Measurements from ENCODE around the gene TMEM62.

The TMEM62 gene

DNA sequence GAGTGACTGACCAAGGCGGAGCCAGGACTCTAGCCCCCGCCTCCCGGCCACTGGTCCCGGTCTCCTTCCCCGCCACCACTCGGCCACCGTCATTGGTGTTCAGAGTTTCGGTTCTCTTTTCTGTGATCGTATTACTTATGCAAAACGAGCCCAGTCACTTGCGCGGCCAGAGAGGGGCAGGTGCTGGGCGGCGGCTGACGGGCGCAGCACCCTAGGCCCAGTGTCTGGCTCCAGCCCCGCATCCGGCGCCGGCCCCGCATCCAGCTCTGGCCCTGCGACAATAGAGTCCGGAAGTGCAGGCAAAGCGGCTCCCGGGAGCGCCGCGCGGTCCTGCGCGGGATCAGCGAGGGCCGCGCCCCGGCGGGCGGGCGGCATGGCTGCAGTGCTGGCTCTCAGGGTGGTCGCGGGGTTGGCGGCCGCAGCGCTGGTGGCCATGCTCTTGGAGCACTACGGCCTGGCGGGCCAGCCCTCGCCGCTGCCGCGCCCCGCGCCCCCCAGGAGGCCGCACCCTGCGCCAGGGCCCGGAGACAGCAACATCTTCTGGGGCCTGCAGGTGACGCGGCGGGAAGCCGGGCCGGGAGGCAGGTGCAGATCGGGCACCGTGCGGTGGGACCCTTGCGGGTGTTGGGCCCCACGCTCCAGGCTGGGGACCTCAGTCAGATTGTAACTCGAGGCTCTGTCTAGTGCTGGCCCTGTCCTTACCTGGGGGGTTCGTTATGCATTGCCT is at the start of gene TMEM62:
Gene TMEM62, plus strand, starts transcription at position 157 of the 727 bp plus-strand sequence. Its CDS starts 217 bp downstream, at position 374.
- H3K4me3 ChIP-seq (ENCODE audit: low read depth, low read length), result peak within 1 kb of the TSS; percentile 73

DNA sequence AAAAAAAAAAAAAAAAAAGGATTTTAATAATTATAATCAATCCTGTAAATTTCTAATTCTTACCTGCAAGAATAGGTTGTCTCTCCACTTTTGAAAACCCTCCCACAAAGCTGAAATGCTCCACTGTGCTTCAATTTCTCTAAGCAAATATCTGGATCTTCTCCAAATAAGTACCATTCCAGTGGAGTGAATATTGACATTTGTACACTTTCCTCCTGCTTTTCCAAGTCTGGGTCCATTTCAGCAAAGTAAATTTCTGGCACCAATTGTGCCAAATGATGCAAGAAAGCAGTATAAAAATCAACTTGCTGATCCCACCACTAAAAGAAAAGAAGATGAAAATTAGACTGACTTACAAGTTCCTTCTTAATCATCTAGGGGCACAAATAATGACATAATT is 47.5 kb upstream of the TMEM62 start:
- no peak overlapping the region for H3K4me3 ChIP-seq (ENCODE audit: low read depth, low read length)

DNA sequence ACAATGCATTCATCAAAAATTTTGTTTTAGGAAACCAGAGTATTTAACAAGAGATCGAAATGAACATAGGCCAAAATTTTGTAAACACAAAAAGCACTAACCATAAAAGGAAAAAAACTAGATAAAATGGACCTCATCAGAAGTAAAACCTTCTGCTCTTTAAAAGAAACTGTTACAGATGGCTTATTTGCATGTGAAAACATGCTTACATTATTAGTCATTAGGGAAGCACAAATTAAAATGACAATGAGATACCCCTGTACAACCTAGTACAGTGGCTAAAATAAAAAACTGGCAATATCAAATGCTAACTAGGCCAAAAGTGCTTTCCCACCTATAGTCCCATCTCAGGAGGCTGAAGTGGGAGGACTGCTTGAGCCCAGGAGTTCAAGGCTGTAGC is 46.8 kb upstream of the TMEM62 start:
- H3K4me3 ChIP-seq (ENCODE audit: low read depth, low read length), result no peak overlapping the region

DNA sequence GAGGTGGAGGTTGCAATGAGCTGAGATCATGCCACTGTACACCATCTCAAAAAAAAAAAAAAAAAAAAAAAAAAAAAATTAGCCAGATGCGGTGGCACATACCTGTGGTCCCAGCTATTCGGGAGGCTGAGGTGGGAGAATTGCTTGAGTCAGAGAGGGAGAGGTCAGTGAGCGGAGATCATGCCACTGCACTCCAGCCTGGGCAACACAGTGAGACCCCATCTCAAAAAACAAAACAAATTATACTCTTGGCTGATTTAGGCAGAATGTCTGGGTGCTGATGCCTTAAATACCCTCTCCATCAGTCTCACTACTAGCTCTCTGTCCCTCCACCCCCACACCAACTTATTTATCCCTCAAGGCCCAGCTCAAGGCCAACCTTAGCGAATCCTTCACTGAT is 41.5 kb upstream of the TMEM62 start:
- H3K4me3 ChIP-seq (ENCODE audit: low read depth, low read length), result no peak overlapping the region

DNA sequence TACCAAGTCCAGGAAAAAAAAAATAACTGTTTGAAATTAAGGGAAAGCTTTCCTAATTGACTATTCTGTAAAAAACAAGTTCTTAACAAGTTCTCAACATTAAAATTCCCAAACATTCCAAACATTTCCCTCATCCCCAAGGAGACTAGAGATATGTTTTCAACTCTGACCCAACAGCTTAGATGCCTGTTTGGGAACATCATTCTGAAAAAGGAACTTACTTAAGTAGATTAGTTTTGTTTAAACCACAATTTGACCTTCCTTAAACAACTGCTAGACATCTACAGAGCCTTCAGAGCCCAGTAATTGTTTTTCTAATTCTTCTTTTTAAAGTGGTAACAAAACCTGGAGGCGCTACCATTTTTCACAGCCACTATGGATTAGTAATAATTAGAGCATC is 40.4 kb upstream of the TMEM62 start:
- H3K4me3 ChIP-seq (ENCODE audit: low read depth, low read length), result no peak overlapping the region

DNA sequence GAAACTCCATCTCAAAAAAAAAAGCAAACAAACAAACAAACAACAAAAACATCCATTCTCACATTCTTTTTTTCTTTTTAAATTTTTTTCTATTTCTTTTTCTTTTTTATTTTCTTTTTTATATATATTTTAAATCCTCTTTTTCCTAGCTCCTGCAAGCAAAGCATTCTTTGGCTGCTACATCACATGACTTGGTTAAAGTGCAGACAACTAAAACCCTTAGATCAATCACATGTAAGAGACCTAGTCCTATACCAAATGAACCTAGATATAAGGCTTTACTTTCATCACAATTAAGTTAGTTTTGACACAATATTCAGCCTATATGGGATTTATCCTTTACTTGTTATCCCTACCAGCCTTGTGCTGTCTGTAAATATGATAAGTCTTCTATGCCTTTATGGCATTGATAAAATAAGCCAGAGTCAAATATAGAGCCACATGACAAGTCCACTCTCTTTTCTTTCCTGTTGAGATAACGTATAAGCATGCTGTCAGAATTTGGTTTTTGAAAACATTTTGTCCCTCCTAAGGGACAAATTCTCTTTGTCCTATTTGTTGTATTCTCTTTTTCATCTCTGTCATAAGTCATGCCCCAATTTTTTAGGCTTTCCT is 38.9 kb upstream of the TMEM62 start:
- H3K4me3 ChIP-seq (ENCODE audit: low read depth, low read length), result no peak overlapping the region

DNA sequence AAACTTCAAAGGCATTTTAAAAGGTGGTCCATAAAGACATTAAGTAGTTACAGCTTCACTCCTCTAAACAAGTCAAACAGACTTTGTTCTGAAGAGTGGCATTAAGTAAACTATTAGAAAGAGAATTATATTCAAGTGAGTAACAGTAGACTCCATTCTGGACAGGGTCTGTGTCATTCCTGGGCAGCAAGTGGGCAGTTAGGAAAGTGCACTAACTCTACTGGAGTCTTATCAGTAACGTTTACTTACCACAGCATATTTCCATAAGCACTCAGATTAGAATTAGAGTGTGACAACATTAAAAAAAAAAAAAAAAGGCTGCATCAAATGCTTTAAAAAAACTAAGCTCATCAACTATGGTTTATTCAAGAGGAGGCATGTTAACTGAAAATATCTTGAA is 38.1 kb upstream of the TMEM62 start:
- no peak overlapping the region for H3K4me3 ChIP-seq (ENCODE audit: low read depth, low read length)

DNA sequence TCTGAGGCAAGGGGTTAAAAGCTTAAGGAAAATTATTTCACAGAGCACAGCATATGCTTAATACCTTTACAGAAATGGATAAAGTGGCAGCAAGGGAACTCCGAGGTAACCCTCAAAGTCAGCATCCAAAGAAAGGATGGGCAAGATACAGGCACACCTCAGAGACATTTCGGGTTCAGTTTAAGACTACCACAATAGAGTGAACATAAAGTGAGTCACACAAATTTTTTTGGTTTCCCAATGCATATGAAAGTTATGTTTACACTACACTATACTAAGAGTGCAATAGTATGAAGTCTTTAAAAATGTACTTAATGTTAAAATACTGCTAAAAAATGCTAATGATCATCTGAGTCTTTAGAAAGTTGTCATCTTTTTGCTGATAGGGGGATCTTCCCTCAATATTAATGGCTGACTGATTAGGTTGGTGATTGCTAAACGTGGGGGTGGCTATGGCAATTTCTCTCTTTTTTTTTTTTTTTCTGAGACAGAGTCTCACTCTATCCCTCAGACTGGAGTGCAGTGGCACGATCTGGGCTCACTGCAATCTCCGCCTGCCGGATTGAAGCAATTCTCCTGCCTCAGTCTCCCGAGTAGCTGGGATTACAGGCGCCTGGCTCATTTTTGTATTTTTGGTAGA is 37.6 kb upstream of the TMEM62 start:
- H3K4me3 ChIP-seq (ENCODE audit: low read depth, low read length), result no peak overlapping the region

DNA sequence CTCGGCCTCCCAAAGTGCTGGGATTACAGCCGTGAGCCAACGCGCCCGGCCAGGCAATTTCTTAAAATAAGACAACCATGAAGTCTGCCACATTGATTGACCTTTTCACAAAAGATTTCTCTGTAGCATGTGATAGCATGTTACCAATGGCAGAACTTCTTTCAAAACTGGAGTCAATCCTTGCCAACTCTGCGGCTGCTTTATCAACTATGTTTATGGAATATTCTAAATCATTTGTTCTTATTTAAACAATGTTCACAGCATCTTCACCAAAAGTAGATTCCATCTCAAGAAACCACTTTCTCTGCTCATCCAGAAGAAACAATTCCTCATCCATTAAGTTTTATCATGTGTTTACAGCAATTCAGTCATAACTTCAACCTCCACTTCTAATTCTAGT is 37.0 kb upstream of the TMEM62 start:
- H3K4me3 ChIP-seq (ENCODE audit: low read depth, low read length), result no peak overlapping the region

DNA sequence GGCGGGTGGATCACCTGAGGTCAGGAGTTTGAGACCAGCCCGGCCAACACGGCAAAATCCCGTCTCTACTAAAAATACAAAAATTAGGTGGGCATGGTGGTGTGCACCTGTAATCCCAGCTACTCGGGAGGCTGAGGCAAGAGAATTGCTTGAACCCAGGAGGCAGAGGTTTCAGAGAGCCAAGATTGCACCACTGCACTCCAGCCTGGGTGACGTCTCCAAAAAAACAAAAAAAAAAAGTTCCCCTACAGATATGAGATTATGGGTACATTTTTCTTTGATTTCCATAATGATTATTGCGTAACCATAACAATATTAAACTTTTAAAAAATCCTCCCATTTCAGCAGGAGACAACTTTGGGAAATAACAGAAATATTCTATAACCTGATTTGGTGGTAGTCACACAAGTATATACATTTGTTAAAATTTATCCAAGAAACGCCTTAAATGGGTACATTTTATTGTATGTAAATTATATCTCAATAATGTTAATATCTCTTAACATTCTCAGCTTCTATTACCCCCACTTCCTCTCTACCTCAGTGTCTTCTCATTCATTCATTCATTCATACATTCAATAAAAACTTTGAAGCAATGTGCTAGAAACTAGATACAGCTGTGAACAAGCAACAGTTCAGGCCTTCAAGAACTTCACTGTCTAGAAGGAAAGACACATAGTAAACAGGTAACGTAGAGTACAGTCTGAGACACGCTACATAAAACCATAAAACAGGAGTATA is 34.1 kb upstream of the TMEM62 start:
- H3K4me3 ChIP-seq (ENCODE audit: low read depth, low read length), result no peak overlapping the region

DNA sequence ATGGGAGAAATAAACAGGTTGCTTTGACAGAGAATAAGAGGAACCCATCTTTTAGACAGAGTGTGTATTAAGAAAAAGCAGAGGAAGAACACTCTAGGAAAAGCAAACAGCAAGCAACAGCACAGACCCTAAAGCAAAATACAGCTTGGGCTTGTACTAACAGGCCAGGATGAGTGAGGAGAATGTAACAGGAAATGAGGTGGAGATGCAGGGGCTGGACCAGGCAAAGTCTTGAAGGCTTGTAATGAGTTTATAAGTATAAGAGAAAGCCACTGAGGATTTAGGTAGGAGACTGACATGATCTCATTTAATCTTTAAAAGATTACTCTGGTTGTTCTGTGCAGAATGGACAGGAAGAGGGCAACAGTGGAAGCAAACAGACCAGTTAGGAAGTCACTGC is 32.4 kb upstream of the TMEM62 start:
- no peak overlapping the region for H3K4me3 ChIP-seq (ENCODE audit: low read depth, low read length)

DNA sequence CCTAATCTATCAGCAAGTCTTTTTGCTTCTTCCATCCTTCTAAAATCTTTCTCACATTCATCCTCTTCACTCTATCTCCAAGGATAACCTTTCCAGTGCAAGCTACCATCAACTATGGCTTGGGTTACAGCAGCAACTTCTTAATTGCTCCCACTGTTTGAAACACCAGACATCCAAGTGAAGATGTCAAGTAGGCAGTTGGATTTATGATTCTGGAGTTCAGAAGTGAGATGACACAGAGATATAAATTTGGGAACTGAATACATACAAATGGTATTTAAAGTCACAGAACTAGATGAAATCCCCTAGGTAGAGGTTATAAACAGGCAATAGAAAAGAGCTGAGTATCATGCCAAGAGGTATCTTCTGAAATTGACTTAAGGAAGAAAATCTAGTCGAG is 31.2 kb upstream of the TMEM62 start:
- H3K4me3 ChIP-seq (ENCODE audit: low read depth, low read length), result no peak overlapping the region

DNA sequence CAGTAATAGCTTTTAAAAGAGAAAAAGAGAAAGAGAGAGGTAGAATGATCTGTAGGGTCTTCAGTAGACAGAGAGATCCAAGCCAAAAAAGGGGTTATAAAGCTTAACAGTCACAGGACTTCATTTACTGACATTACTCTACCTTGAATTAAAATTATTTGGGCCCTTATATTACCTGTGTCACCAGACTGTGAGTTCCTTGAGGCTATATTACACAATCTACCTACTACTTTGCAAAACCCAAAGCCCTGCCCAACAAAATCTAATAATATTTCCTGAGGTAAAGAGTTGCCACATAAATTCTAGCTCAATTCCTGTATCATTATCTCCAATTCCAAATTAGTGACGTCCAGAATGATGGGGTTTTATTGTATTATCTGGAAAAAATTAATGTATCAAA is 29.5 kb upstream of the TMEM62 start:
- H3K4me3 ChIP-seq (ENCODE audit: low read depth, low read length), result no peak overlapping the region

DNA sequence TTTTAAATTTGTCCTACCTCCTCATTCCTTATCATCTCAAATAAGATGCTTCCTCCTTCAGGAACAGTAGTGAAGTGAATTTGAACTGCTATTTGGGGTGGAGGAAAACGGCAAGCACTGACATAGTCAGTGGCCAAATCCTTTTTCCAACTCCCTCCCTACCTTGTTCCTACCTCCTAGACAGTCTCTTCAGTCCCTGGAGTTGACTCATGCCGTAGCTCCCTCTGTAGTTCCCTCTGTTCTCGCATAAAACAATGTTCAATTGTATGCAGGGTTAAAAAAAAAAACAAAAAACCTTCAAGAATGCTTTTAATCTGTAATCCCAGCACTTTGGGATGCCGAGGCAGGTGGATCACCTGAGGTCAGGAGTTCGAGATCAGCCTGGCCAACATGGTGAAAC is 29.0 kb upstream of the TMEM62 start:
- no peak overlapping the region for H3K4me3 ChIP-seq (ENCODE audit: low read depth, low read length)

DNA sequence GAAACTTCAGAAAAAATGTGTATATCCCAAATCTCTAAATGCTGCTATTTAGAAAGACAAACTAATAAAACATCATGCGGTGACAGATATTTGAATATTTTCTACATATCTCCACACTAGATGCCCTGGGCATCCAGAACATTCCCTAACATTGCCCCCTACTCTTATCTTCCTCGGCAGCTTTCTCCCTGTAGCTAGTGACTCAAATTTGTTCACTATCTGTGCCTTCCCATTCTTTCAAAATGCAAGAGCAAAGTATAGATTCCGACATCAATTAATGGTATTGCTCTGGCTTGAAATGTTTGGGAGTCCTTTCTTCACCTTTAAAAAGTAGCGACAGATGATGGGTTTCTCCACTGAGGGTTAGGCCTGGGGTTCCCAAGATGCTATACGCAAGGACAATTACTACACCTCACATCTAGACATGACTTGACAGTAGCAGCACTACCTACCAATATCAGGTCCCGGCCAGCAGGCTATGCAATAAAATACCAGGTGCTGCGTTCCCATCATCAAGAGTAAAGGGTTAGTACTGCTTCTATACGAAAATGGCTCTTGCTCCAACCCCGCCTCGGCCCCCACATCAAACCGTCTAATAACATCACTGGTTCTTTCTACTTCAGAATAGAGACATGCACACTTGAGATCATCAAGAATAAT is 28.2 kb upstream of the TMEM62 start:
- H3K4me3 ChIP-seq (ENCODE audit: low read depth, low read length), result peak overlapping the region; percentile 94

DNA sequence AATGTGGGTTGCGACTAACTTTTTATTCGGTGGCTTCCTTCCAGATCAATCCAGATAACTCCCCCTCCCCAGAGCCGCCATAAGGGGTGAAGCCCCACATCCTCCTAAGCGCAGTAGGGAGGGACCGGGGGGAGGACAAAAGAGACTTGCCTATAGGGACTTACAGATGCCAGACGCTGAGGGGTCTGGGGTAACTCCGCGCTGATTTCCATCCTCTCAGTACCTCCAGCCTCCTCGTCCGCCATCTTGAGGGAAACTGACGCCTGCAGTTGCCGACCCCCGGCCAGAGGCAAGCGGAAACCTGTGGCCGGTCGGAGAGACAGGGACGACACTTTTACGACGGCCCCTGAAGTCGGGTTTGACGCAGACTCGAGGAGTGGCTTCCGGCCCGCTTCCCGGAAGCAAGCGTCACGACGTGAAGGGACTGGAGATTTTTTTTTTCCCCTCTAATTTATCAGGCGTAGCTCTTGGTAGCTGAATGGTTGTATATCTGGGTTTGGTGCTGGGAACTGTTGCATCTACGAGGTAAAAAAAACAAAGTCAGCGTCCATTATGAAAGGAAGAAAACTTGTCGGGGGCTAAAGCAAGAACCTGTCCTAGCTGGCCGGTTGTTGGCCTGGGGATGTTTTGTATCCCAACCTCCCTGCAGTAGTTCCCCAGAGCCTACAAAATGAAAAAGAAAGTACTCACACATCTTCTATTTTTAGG is 27.5 kb upstream of the TMEM62 start, which contains the start of gene UBR1:
Gene UBR1, minus strand, starts transcription at position 261 of the 708 bp plus-strand sequence. Its CDS starts 16 bp downstream, at position 245.
- peak within 1 kb of the TSS; percentile 94 for H3K4me3 ChIP-seq (ENCODE audit: low read depth, low read length)

DNA sequence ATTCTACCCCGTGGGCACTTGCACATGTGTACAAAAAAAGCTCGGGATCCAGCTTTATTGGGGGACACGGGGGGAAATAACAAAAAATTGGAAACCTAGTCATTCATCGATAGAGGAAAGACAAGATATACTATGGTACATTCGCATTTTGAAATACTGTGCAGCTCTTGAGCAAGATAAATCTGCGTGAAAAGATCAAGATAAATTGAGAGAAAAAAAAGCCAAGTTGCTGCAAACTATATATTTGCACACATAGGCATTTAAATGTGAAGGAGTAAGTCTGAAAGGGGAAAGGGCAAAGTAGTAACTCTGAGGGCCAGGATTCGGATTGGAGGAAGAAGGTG is 26.9 kb upstream of the TMEM62 start:
- H3K4me3 ChIP-seq (ENCODE audit: low read depth, low read length), result peak overlapping the region; percentile 94

DNA sequence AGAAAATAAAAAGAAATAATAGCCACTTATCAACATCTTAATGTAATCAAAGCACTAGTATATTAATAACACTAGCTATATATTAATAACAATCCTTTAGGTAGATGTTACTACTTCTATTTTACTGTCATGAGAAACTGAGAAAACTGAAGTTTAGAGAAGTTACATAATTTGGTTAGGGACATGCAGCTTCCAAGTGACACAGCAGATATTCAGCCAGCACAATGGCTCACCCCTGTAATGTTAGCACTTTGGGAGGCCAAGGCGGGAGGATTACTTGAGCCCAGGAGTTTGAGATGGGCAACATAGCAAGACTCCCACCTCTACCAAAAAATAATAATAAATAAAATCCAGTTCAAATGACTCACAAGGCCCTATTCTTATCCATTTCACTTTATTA is 25.6 kb upstream of the TMEM62 start:
- no peak overlapping the region for H3K4me3 ChIP-seq (ENCODE audit: low read depth, low read length)

DNA sequence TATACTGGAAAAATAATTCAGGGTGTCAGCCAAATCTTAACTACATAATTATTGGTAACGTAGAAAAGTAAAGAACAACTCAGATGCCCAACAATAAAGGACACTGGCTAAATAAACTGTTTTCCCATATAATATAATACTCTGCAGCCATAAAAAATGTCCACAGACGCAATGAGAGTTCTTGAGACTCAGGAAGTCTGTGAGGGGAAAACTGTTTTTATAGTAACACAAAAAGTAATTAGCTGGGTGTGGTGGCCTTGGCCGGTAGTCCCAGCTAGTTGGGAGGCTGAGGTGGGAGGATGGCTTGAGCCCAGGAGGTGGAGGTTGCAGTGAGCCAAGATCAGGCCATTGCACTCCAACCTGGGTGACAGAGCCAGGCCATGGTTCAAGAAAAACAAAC is 22.0 kb upstream of the TMEM62 start:
- no peak overlapping the region for H3K4me3 ChIP-seq (ENCODE audit: low read depth, low read length)

DNA sequence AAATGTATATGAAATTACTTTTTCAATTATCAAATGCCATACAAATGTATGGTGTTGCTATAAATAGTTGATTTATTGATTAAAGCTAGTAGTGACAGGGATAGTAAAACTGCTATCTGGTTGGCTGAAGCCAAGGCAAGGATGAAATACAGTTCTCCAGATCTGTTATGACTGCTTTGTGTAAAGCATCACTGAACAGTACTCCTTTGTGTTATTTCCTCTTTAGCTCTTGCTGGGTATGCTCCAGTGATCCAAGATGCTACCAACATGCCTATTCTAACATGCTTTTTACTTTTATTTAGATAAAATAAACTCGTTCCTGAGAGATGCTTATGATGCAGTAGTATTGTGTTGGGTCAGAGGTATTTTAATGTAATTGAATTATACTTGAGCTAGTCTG is 15.1 kb upstream of the TMEM62 start:
- no peak overlapping the region for H3K4me3 ChIP-seq (ENCODE audit: low read depth, low read length)

DNA sequence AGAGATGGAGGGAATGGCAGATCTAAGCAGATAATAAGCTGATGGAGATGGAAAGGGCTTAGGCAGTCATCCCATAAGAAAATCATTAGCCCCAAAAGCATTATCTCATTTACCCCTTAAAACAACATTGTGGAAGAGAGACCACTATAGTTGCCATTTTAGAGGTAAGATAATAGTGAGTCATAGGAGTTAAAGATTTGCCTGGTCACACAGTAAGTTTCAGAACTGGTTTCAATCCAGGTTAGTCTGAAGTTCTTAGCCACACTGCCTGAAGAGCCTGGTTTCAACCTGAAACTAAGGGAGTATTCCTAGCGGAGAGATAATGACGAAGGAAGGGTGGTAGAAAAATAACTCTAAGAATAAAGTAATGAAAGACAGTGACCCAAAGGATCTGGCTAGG is 14.6 kb upstream of the TMEM62 start:
- H3K4me3 ChIP-seq (ENCODE audit: low read depth, low read length), result no peak overlapping the region

Data from iPS-11a (cell line).